Measurements from ENCODE around the gene ZIC1. TPM values are rescaled to one million over a fixed set of nuclear protein-coding genes. Genes with fewer than 3 reads are reported as not detected.

The ZIC1 gene
- total RNA-seq, 1 experiment from 2014 or later, result not detected

- no peak for DNase-seq (ENCODE audit: low read depth)
Observed at GRCh38 chr3:147379651-147380050, 29.5 kb upstream of the ZIC1 start.

GRCh38 chr3:147380387-147380951 lies 28.7 kb upstream of the ZIC1 start:
- DNase-seq (ENCODE audit: low read depth), result no peak

- no peak for DNase-seq (ENCODE audit: low read depth)
Observed at GRCh38 chr3:147380977-147381376, 28.2 kb upstream of the ZIC1 start.

GRCh38 chr3:147381596-147381995 lies 27.6 kb upstream of the ZIC1 start:
- DNase-seq (ENCODE audit: low read depth), result no peak

- no peak for DNase-seq (ENCODE audit: low read depth)
Observed at GRCh38 chr3:147383617-147384016, 25.5 kb upstream of the ZIC1 start.

- DNase-seq (ENCODE audit: low read depth), result no peak
Observed at GRCh38 chr3:147384210-147385058, 24.7 kb upstream of the ZIC1 start.

- DNase-seq (ENCODE audit: low read depth), result no peak
Observed at GRCh38 chr3:147385059-147386012, 23.8 kb upstream of the ZIC1 start.

GRCh38 chr3:147387291-147387884 lies 21.8 kb upstream of the ZIC1 start:
- no peak for DNase-seq (ENCODE audit: low read depth)

- no peak for DNase-seq (ENCODE audit: low read depth)
Observed at GRCh38 chr3:147387885-147388699, 21.1 kb upstream of the ZIC1 start.

GRCh38 chr3:147388700-147389580 lies 20.2 kb upstream of the ZIC1 start:
- DNase-seq (ENCODE audit: low read depth), result no peak

- DNase-seq (ENCODE audit: low read depth), result no peak
Observed at GRCh38 chr3:147389717-147390116, 19.4 kb upstream of the ZIC1 start.

GRCh38 chr3:147390589-147391569 lies 18.3 kb upstream of the ZIC1 start:
- no peak for DNase-seq (ENCODE audit: low read depth)

GRCh38 chr3:147391781-147392624 lies 17.2 kb upstream of the ZIC1 start:
- no peak for DNase-seq (ENCODE audit: low read depth)

GRCh38 chr3:147392625-147392946 lies 16.6 kb upstream of the ZIC1 start:
- no peak for DNase-seq (ENCODE audit: low read depth)

- DNase-seq (ENCODE audit: low read depth), result no peak
Observed at GRCh38 chr3:147393261-147393942, 15.8 kb upstream of the ZIC1 start.

GRCh38 chr3:147393943-147394883 lies 15.0 kb upstream of the ZIC1 start:
- DNase-seq (ENCODE audit: low read depth), result no peak

Measured in HT1080 (cell line).